Neural cell (in vitro differentiated cells): ENCODE data around the gene CMPK2. TPM values are rescaled to one million over a fixed set of nuclear protein-coding genes. Genes with fewer than 3 reads are reported as not detected.

ENCODE experiments used
- H2AFZ ChIP-seq: fragments of 200-600, 300-800 bp; sonication (generic), shearing (Covaris generic); 2 replicates; pipeline ENCODE4 v1.6.0; 2014; ENCODE audit warnings: low read depth, mild to moderate bottlenecking, antibody characterized with exemption, low read length, moderate library complexity
- H3F3A ChIP-seq: fragments of 200-600 bp; shearing (Covaris generic); 2 replicates; pipeline ENCODE4 v1.6.1; 2016; ENCODE audit warnings: mild to moderate bottlenecking, moderate library complexity, mixed read lengths, antibody characterized with exemption, low read length; ENCODE audit not compliant: insufficient read depth, poor library complexity, severe bottlenecking
- H3K27ac ChIP-seq: fragments of 200-600, 300-800 bp; sonication (generic), shearing (Covaris generic); 2 replicates; pipeline ENCODE4 v1.5.1; 2014; ENCODE audit warnings: mild to moderate bottlenecking, low read length, moderate library complexity
- H3K27me3 ChIP-seq: fragments of 300-800, 200-600 bp; sonication (generic), shearing (Covaris generic); 2 replicates; pipeline ENCODE4 v1.6.0; 2014; ENCODE audit warnings: mild to moderate bottlenecking, low read depth, low read length, moderate library complexity; ENCODE audit not compliant: insufficient read depth
- H3K36me3 ChIP-seq: fragments of 300-800, 200-600 bp; sonication (generic), shearing (Covaris generic); 2 replicates; pipeline ENCODE4 v1.5.1; 2014; ENCODE audit warnings: mild to moderate bottlenecking, antibody characterized with exemption, low read length, moderate library complexity; ENCODE audit not compliant: insufficient read depth
- H3K4me2 ChIP-seq: fragments of 300-800, 200-600 bp; sonication (generic), shearing (Covaris generic); 2 replicates; pipeline ENCODE4 v1.6.0; 2014; ENCODE audit warnings: mild to moderate bottlenecking, low read length
- H3K4me3 ChIP-seq: fragments of 300-800, 200-600 bp; sonication (generic), shearing (Covaris generic); 2 replicates; pipeline ENCODE4 v1.5.1; 2014; ENCODE audit warnings: mild to moderate bottlenecking, low read length, moderate library complexity
- H3K79me2 ChIP-seq: fragments of 200-600 bp; shearing (Covaris generic); replicated peaks from 2 replicates; pipeline ENCODE4 v1.6.0; 2014; ENCODE audit warnings: mild to moderate bottlenecking, low read length, moderate library complexity; ENCODE audit not compliant: insufficient read depth
- H3K9ac ChIP-seq: fragments of 300-800, 200-600 bp; sonication (generic), shearing (Covaris generic); 2 replicates; pipeline ENCODE4 v1.6.1; 2016; ENCODE audit warnings: mild to moderate bottlenecking, low read length, mixed read lengths
- H3K9me2 ChIP-seq: fragments of 200-600 bp; shearing (Covaris generic); 2 replicates; pipeline ENCODE4 v1.6.1; 2016; ENCODE audit warnings: mild to moderate bottlenecking, low read length, mixed read lengths; ENCODE audit not compliant: insufficient read depth
- H3K9me3 ChIP-seq: fragments of 200-600, 300-800 bp; sonication (generic), shearing (Covaris generic); 2 replicates; pipeline ENCODE4 v1.6.1; 2016; ENCODE audit warnings: mild to moderate bottlenecking, mixed run types, low read length, moderate library complexity, mixed read lengths
- H4K20me1 ChIP-seq: fragments of 200-600 bp; shearing (Covaris generic); 2 replicates; pipeline ENCODE4 v1.6.1; 2016; ENCODE audit warnings: mild to moderate bottlenecking, mixed run types; ENCODE audit not compliant: insufficient read depth
- EP300 ChIP-seq: fragments of 450-650 bp; conservative IDR thresholded peaks from 2 replicates; pipeline ENCODE4 v1.6.1; 2014; ENCODE audit warnings: antibody characterized with exemption, mild to moderate bottlenecking, moderate library complexity; ENCODE audit not compliant: poor library complexity, severe bottlenecking
- EZH2 ChIP-seq: fragments of 200-600, 300-800 bp; shearing (Covaris generic), sonication (generic); IDR thresholded peaks from 2 replicates; pipeline ENCODE4 v1.6.1; 2014; ENCODE audit warnings: antibody characterized with exemption, low read length, borderline replicate concordance, mild to moderate bottlenecking; ENCODE audit not compliant: insufficient read depth, poor library complexity, severe bottlenecking
- MXI1 ChIP-seq: fragments of 450-650 bp; conservative IDR thresholded peaks from 2 replicates; pipeline ENCODE4 v1.6.1; 2014; ENCODE audit warnings: antibody characterized with exemption, mild to moderate bottlenecking; ENCODE audit not compliant: poor library complexity, severe bottlenecking
- POLR2AphosphoS5 ChIP-seq: IDR thresholded peaks from 2 replicates; pipeline ENCODE4 v1.6.1; 2012
- RAD21 ChIP-seq: fragments of 450-650 bp; conservative IDR thresholded peaks from 2 replicates; pipeline ENCODE4 v1.6.1; 2014; ENCODE audit warnings: antibody characterized with exemption, mild to moderate bottlenecking, moderate library complexity
- SMC3 ChIP-seq: fragments of 450-650 bp; conservative IDR thresholded peaks from 2 replicates; pipeline ENCODE4 v1.6.1; 2014; ENCODE audit warnings: antibody characterized with exemption, mild to moderate bottlenecking, moderate library complexity; ENCODE audit not compliant: poor library complexity
- TAF1 ChIP-seq: IDR thresholded peaks from 2 replicates; pipeline ENCODE4 v1.6.1; 2012; ENCODE audit warnings: low read depth
- polyA plus RNA-seq: library from polyadenylated mRNA; depleted of rRNA; stranded (reverse); fragments of >200 nt; gene quantifications from 2 replicates; pipeline ENCODE4 v1.2.3, GENCODE V29; 2014
- TF ChIP-seq, protein P1 (sequence below): IDR thresholded peaks from 2 replicates; pipeline ENCODE4 v1.6.1; 2012; ENCODE audit warnings: borderline replicate concordance
- TF ChIP-seq, protein P2 (sequence below): fragments of 450-650 bp; IDR thresholded peaks from 2 replicates; pipeline ENCODE4 v1.5.1; 2014; ENCODE audit warnings: antibody characterized with exemption, mild to moderate bottlenecking, moderate library complexity; ENCODE audit not compliant: poor library complexity, severe bottlenecking

The CMPK2 gene
- polyA plus RNA-seq, 1 donor from 2014 or later: 6.5 TPM

DNA sequence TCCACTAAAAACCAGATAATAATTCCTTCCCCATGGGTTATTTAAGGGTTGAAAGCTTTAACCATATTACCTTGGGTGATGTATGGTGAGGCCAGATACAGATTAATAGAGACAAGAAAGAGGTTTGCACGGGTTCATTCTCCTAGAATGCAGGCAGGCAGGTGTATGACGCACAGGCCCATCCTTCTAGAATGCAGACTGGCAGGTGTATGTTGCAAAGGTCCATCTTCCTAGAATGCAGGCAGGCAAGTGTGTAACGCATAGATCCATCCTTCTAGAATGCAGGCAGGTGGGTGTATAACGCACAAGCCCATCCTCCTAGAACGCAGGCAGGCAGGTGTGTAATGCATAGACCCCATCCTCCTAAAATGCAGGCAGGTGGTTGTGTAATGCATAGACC is 15.8 kb upstream of the CMPK2 start:
- Histone ChIP-seq H3K9me2 (no peaks in the 10 kb centered on the region), H3K79me2 (no peaks in the 10 kb centered on the region), H2AFZ (no peak overlapping the region), H3K4me3 (no peak overlapping the region), H3K27me3 (no peaks in the 10 kb centered on the region), H3K9ac (no peak overlapping the region), H3K9me3 (no peaks in the 10 kb centered on the region), H4K20me1 (no peaks in the 10 kb centered on the region), H3K27ac (no peak overlapping the region), H3K36me3 (no peaks in the 10 kb centered on the region), H3K4me2 (no peak overlapping the region), H3F3A (no peaks in the 10 kb centered on the region)
- TF ChIP-seq MXI1 (no peak), SMC3 (no peak), POLR2AphosphoS5 (no peak), EZH2 (no peak), EP300 (no peak), RAD21 (no peak), TAF1 (no peak)
- TF ChIP-seq, protein P1, sequence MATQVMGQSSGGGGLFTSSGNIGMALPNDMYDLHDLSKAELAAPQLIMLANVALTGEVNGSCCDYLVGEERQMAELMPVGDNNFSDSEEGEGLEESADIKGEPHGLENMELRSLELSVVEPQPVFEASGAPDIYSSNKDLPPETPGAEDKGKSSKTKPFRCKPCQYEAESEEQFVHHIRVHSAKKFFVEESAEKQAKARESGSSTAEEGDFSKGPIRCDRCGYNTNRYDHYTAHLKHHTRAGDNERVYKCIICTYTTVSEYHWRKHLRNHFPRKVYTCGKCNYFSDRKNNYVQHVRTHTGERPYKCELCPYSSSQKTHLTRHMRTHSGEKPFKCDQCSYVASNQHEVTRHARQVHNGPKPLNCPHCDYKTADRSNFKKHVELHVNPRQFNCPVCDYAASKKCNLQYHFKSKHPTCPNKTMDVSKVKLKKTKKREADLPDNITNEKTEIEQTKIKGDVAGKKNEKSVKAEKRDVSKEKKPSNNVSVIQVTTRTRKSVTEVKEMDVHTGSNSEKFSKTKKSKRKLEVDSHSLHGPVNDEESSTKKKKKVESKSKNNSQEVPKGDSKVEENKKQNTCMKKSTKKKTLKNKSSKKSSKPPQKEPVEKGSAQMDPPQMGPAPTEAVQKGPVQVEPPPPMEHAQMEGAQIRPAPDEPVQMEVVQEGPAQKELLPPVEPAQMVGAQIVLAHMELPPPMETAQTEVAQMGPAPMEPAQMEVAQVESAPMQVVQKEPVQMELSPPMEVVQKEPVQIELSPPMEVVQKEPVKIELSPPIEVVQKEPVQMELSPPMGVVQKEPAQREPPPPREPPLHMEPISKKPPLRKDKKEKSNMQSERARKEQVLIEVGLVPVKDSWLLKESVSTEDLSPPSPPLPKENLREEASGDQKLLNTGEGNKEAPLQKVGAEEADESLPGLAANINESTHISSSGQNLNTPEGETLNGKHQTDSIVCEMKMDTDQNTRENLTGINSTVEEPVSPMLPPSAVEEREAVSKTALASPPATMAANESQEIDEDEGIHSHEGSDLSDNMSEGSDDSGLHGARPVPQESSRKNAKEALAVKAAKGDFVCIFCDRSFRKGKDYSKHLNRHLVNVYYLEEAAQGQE: no peak
- TF ChIP-seq, protein P2, sequence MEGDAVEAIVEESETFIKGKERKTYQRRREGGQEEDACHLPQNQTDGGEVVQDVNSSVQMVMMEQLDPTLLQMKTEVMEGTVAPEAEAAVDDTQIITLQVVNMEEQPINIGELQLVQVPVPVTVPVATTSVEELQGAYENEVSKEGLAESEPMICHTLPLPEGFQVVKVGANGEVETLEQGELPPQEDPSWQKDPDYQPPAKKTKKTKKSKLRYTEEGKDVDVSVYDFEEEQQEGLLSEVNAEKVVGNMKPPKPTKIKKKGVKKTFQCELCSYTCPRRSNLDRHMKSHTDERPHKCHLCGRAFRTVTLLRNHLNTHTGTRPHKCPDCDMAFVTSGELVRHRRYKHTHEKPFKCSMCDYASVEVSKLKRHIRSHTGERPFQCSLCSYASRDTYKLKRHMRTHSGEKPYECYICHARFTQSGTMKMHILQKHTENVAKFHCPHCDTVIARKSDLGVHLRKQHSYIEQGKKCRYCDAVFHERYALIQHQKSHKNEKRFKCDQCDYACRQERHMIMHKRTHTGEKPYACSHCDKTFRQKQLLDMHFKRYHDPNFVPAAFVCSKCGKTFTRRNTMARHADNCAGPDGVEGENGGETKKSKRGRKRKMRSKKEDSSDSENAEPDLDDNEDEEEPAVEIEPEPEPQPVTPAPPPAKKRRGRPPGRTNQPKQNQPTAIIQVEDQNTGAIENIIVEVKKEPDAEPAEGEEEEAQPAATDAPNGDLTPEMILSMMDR: no peak

DNA sequence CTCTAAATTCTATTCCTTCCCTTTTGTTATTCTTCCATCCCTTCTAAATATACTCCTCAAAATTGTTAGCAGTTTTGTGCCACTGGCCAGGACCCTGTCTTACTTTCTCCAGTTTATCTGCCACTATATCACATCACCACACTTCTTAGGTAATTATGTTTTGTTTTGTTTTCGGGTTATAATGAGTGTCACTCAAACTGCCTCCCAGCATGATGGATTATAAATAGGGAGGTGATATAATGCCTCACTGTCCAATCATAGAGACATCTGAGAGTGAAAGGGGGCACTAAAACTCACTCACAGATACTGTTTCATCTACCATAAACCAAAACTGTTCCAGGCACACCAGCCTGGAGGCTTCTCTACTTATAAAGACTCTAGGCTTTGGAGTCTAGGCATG is 15.3 kb upstream of the CMPK2 start:
- Histone ChIP-seq H3F3A (no peaks in the 10 kb centered on the region), H3K9me2 (no peaks in the 10 kb centered on the region), H3K36me3 (no peaks in the 10 kb centered on the region), H4K20me1 (no peaks in the 10 kb centered on the region), H3K79me2 (no peaks in the 10 kb centered on the region), H3K4me3 (no peak overlapping the region), H3K9ac (no peak overlapping the region), H3K27ac (no peak overlapping the region), H2AFZ (no peak overlapping the region), H3K4me2 (no peak overlapping the region), H3K9me3 (no peaks in the 10 kb centered on the region), H3K27me3 (no peaks in the 10 kb centered on the region)
- TF ChIP-seq POLR2AphosphoS5 (no peak), MXI1 (no peak), RAD21 (no peak), EZH2 (no peak), TAF1 (no peak), SMC3 (no peak), EP300 (no peak)
- TF ChIP-seq, protein P1: no peak
- TF ChIP-seq, protein P2: no peak
